Lower leg skin (tissue), 4 donors: ENCODE results near the gene RUNX2. TPM values are rescaled to one million over a fixed set of nuclear protein-coding genes. Genes with fewer than 3 reads are reported as not detected.

ENCODE experiments used
- DNase-seq, 2 donors: peaks; one replicate each; pipeline ENCODE4 v3.0.0-alpha.2; 2019; ENCODE audit warnings: low spot score in 2 of 2
- H3K4me3 ChIP-seq: fragments of 200-600 bp; sonication (generic); 2 replicates; pipeline ENCODE4 v1.5.1; 2017; ENCODE audit warnings: mild to moderate bottlenecking, low read depth; ENCODE audit not compliant: poor library complexity, severe bottlenecking
- CTCF ChIP-seq, 3 donors: fragments of 450-650 bp; IDR thresholded peaks; one replicate each; pipeline ENCODE4 v1.5.1; 2016; ENCODE audit warnings: antibody characterized with exemption in 3 of 3, mild to moderate bottlenecking in 3 of 3, moderate library complexity in 2 of 3
- POLR2A ChIP-seq, 2 donors: fragments of 450-650 bp; IDR thresholded peaks; one replicate each; pipeline ENCODE4 v1.6.1; 2016 to 2017; ENCODE audit warnings: antibody characterized with exemption in 2 of 2, mild to moderate bottlenecking in 1 of 2, moderate library complexity in 1 of 2
- WGBS, 2 donors: methylation state at CpG; one replicate each; pipeline ENCODE4 v1.1.5; 2018; 5-methylcytosine and 5-hydroxymethylcytosine counted together
- intact Hi-C: fragments of 100-400 bp; cut with DNase I; formaldehyde crosslinking; loops from one replicate; pipeline ENCODE4 v1.15.0; 2023; ENCODE audit warnings: low total_unique reads
- total RNA-seq, 4 donors: library from RNA; depleted of rRNA; stranded (reverse); fragments of >200 nt; gene quantifications; one replicate each; pipeline ENCODE4 v1.1.0, GENCODE V29; 2016

The RUNX2 gene
- total RNA-seq, 4 donors from 2014 or later, result 1.8 to 4.8 (median 3.1) TPM

- DNase-seq, result no peak
- intact Hi-C loops, result no loop called here
- WGBS, 2 donors, result 85 to 87% methylated on average over 6 of the region's 6 CpGs
- no peak overlapping the region for H3K4me3 ChIP-seq
- TF ChIP-seq CTCF (IDR thresholded peaks at IDR 0.05), result no peak
- no peak for TF ChIP-seq POLR2A (IDR thresholded peaks at IDR 0.05)
Observed at GRCh38 chr6:45552536-45552935, 224.4 kb downstream of the RUNX2 start.

GRCh38 chr6:45553730-45554344, 225.7 kb downstream of the RUNX2 start:
- intact Hi-C loops, result no loop called here
- WGBS, 2 donors, result 78 to 94% methylated on average over 4 of the region's 4 CpGs
- DNase-seq, result no peak
- no peak overlapping the region for H3K4me3 ChIP-seq
- no peak for TF ChIP-seq POLR2A (IDR thresholded peaks at IDR 0.05)
- TF ChIP-seq CTCF (IDR thresholded peaks at IDR 0.05), result no peak

GRCh38 chr6:45554591-45554990, 226.5 kb downstream of the RUNX2 start:
- TF ChIP-seq CTCF (IDR thresholded peaks at IDR 0.05), result no peak
- TF ChIP-seq POLR2A (IDR thresholded peaks at IDR 0.05), result no peak
- no peak for DNase-seq
- whole genome bisulfite sequencing, 2 donors, result 32 to 54% methylated on average over 1 of the region's 1 CpG
- no peak overlapping the region for H3K4me3 ChIP-seq
- intact Hi-C loops, result no loop called here

- intact Hi-C loops, result no loop called here
- 35 to 47% methylated on average over 14 of the region's 14 CpGs for WGBS, 2 donors
- DNase-seq, result no peak
- TF ChIP-seq POLR2A (IDR thresholded peaks at IDR 0.05), result no peak
- no peak for TF ChIP-seq CTCF (IDR thresholded peaks at IDR 0.05)
- no peak overlapping the region for H3K4me3 ChIP-seq
Observed at GRCh38 chr6:45555981-45556771, 228.0 kb downstream of the RUNX2 start.

- WGBS, 2 donors, result 83% methylated on average over 5 of the region's 5 CpGs
- H3K4me3 ChIP-seq, result no peak overlapping the region
- intact Hi-C loops, result no loop called here
- TF ChIP-seq CTCF (IDR thresholded peaks at IDR 0.05) (no peak), POLR2A (IDR thresholded peaks at IDR 0.05) (no peak)
- no peak for DNase-seq
Observed at GRCh38 chr6:45556828-45557227, 228.7 kb downstream of the RUNX2 start.
